NCI-H2227 treated with DMSO at 0.1 percent for 48 hours (cell line): ENCODE results near the gene ODAD2.

ENCODE experiments used
- DNase-seq: peaks from one replicate; lab custom pipeline; 2025; lab: John Stamatoyannopoulos, UW

The ODAD2 gene

GRCh38 chr10:27770181-27770580, 228.7 kb downstream of the ODAD2 start:
- no peak for DNase-seq
